ENCODE results near the gene CETP.

- TF ChIP-seq CTCF (IDR thresholded peaks at IDR 0.05) (no peak), POLR2A (IDR thresholded peaks at IDR 0.05) (no peak)
These were observed 27.7 kb upstream of the CETP start for GRCh38 chr16:56933828-56934598.

Data from suprapubic skin (tissue), 3 donors.